Lower leg skin (tissue), 4 donors: ENCODE results near the gene IL27RA. TPM values are rescaled to one million over a fixed set of nuclear protein-coding genes. Genes with fewer than 3 reads are reported as not detected.

ENCODE experiments used
- DNase-seq, 2 donors: peaks; one replicate each; pipeline ENCODE4 v3.0.0-alpha.2; 2019; ENCODE audit warnings: low spot score in 2 of 2
- H3K4me3 ChIP-seq: fragments of 200-600 bp; sonication (generic); 2 replicates; pipeline ENCODE4 v1.5.1; 2017; ENCODE audit warnings: mild to moderate bottlenecking, low read depth; ENCODE audit not compliant: poor library complexity, severe bottlenecking
- POLR2A ChIP-seq, 2 donors: fragments of 450-650 bp; IDR thresholded peaks; one replicate each; pipeline ENCODE4 v1.6.1; 2016 to 2017; ENCODE audit warnings: antibody characterized with exemption in 2 of 2, mild to moderate bottlenecking in 1 of 2, moderate library complexity in 1 of 2
- WGBS, 2 donors: methylation state at CpG; one replicate each; pipeline ENCODE4 v1.1.5; 2018; 5-methylcytosine and 5-hydroxymethylcytosine counted together
- intact Hi-C: fragments of 100-400 bp; cut with DNase I; formaldehyde crosslinking; loops from one replicate; pipeline ENCODE4 v1.15.0; 2023; ENCODE audit warnings: low total_unique reads
- total RNA-seq, 4 donors: library from RNA; depleted of rRNA; stranded (reverse); fragments of >200 nt; gene quantifications; one replicate each; pipeline ENCODE4 v1.1.0, GENCODE V29; 2016
- TF ChIP-seq, protein P1 (sequence below), 3 donors: fragments of 450-650 bp; IDR thresholded peaks; one replicate each; pipeline ENCODE4 v1.5.1; 2016; ENCODE audit warnings: antibody characterized with exemption in 3 of 3, mild to moderate bottlenecking in 3 of 3, moderate library complexity in 2 of 3

Gene IL27RA
- total RNA-seq, 4 donors from 2014 or later = 0.27 to 2.7 (median 2.0) TPM

DNA sequence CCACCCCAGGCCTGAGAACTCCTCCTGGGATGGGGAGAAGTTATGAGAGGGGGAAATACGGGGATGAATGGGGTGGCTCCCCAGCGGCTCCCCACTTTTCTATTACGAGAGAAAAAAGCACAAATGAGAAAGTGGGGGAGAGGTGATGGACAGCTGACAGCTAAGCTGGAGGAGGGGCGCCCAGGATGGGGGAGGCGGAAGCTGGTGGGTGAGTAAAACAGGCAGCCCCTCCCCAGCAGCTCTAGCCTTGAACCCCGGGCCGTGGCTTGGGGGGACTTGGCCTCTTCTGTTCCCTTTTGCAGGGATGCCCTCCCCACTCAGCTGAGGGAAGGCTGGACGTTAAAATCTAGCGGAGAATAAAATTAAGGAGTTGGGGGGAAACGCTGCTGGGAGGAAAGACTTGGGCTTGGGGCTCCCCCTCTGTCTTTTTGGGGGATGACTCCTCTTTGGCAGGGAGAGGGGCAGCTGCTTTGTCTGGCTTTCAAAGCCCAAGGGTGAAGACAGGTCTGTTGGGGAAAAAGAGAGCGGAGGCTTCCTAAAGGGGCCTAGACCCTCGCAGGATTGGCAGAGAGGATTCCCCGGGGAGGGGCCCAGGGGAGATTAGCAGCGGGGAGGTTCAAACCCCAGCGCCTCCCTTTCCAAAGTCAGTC is 60.4 kb downstream of the IL27RA start:
- no peak overlapping the region for H3K4me3 ChIP-seq
- WGBS, 2 donors = 13 to 15% methylated on average over 15 of the region's 15 CpGs
- no peak for DNase-seq
- intact Hi-C loops = no loop called here
- TF ChIP-seq POLR2A (IDR thresholded peaks at IDR 0.05) = no peak
- TF ChIP-seq, protein P1, sequence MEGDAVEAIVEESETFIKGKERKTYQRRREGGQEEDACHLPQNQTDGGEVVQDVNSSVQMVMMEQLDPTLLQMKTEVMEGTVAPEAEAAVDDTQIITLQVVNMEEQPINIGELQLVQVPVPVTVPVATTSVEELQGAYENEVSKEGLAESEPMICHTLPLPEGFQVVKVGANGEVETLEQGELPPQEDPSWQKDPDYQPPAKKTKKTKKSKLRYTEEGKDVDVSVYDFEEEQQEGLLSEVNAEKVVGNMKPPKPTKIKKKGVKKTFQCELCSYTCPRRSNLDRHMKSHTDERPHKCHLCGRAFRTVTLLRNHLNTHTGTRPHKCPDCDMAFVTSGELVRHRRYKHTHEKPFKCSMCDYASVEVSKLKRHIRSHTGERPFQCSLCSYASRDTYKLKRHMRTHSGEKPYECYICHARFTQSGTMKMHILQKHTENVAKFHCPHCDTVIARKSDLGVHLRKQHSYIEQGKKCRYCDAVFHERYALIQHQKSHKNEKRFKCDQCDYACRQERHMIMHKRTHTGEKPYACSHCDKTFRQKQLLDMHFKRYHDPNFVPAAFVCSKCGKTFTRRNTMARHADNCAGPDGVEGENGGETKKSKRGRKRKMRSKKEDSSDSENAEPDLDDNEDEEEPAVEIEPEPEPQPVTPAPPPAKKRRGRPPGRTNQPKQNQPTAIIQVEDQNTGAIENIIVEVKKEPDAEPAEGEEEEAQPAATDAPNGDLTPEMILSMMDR (IDR thresholded peaks at IDR 0.05) = no peak

DNA sequence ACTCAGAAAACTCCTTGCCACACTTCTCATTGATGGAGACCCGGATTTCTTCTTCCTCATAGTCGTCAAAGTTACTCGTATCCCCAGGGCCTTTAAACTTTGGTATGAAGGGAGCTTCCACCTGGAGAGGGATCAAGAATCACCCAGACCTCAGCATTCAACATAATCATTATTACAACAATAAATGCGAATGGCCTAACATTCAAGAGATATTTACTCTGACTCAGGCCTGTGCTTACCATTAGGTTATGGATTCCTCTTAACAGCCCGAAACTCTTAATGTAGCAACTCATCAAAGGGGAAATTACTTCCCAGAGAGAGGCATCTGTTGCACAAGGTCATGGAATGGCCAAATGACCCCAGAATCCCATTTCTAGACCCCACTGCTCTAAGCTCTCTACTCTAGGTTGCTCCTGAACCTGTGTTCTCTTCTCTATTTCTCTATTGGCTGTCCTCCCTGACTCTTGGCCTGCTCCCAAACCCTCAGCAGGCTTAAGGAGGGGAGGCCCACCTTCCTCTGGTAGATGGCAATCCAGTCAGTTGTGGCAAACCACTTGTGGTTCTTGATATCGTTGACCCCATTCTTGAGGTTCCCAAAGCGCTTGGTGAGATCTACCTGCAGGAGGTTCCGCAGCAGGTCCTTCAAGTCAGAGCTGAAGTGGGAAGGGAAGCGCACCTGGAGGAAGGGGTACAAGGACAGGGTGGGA is 61.7 kb downstream of the IL27RA start:
- TF ChIP-seq, protein P1 (IDR thresholded peaks at IDR 0.05) = no peak
- TF ChIP-seq POLR2A (IDR thresholded peaks at IDR 0.05) = no peak
- DNase-seq = no peak
- H3K4me3 ChIP-seq = no peak overlapping the region
- intact Hi-C loops = no loop called here
- 95 to 96% methylated on average over 9 of the region's 9 CpGs for WGBS, 2 donors

- WGBS, 2 donors = 82 to 90% methylated on average over 7 of the region's 7 CpGs
- TF ChIP-seq POLR2A (IDR thresholded peaks at IDR 0.05) = no peak
Observed at GRCh38 chr19:14094854-14095253, 63.3 kb downstream of the IL27RA start.

DNA sequence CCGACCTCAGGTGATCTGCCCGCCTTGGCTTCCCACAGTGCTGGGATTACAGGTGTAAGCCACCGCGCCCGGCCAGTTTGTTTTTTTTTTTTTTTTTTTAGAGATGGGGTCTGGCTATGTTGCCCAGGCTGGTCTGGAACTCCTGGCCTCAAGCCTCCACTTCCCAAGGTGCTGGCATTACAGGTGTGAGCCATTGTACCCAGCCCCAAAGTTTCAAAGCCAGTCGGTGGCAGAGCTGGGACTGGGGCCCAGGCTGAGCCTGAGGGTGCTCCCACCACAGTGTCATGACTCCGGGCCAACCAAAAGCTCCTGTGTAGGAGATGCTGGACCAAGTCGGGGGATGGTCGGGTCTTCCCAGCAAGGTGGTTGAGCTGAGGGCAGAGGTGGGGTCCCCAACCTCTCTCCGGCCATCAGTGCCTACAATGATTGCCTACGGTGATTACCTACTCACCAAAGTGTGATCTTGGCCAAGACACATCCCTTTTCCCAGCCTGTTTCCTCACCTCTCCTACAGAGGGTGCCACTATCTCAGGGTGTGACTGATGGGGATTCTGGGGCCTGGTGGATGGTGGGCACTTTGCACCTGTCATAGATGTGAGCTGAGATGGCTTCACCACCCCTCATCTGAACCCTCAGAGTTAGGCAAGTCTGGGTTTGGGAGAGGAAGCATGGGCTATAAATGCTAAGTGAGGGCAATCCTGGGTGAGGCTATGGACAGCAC is 64.9 kb downstream of the IL27RA start:
- DNase-seq = no peak
- WGBS, 2 donors = 89 to 92% methylated on average over 11 of the region's 11 CpGs
- intact Hi-C loops = no loop called here
- H3K4me3 ChIP-seq = no peak overlapping the region
- no peak for TF ChIP-seq POLR2A (IDR thresholded peaks at IDR 0.05)
- TF ChIP-seq, protein P1 (IDR thresholded peaks at IDR 0.05) = no peak

More at GRCh38 chr19:14094854-14095253, 63.3 kb downstream of the IL27RA start:
- intact Hi-C loops = no loop called here
- no peak for DNase-seq
- no peak overlapping the region for H3K4me3 ChIP-seq

- 84 to 87% methylated on average over 21 of the region's 21 CpGs for WGBS, 2 donors
- no peak overlapping the region for H3K4me3 ChIP-seq
- no peak for TF ChIP-seq POLR2A (IDR thresholded peaks at IDR 0.05)
- TF ChIP-seq, protein P1 (IDR thresholded peaks at IDR 0.05) = no peak
- DNase-seq = no peak
- intact Hi-C loops = no loop called here
Observed at GRCh38 chr19:14097532-14098151, 66.1 kb downstream of the IL27RA start.
